Transverse colon (tissue), 4 donors: ENCODE data around the gene SLC37A1. TPM values are rescaled to one million over a fixed set of nuclear protein-coding genes. Genes with fewer than 3 reads are reported as not detected.

Experiments used
- DNase-seq: peaks from one replicate; pipeline ENCODE4 v3.0.0-alpha.2; 2019
- H3K27ac ChIP-seq, 4 donors: fragments of 200-600 bp; sonication (generic); 2 replicates each; pipeline ENCODE4 v1.5.1; 2016 to 2018; ENCODE audit warnings: inconsistent platforms in 4 of 4
- H3K27me3 ChIP-seq: fragments of 200-600 bp; sonication (generic); 2 replicates; pipeline ENCODE4 v1.5.1; 2017; ENCODE audit warnings: inconsistent platforms
- H3K36me3 ChIP-seq, 4 donors: fragments of 200-600 bp; sonication (generic); 2 replicates each; pipeline ENCODE4 v1.5.1; 2017 to 2019; ENCODE audit warnings: inconsistent platforms in 4 of 4
- H3K4me1 ChIP-seq, 4 donors: fragments of 200-600 bp; sonication (generic); 2 replicates each; pipeline ENCODE4 v1.5.1; 2017 to 2020; ENCODE audit warnings: inconsistent platforms in 4 of 4
- H3K4me3 ChIP-seq, 4 donors: fragments of 200-600 bp; sonication (generic); 1 replicate in 1 of 4; 2 replicates in 3 of 4; pipeline versions ENCODE4 v1.5.1 to v1.6.1; 2017 to 2019; ENCODE audit warnings: inconsistent platforms in 4 of 4
- H3K9me3 ChIP-seq, 2 donors: fragments of 200-600 bp; sonication (generic); 2 replicates each; pipeline ENCODE4 v1.5.1; 2017 to 2019; ENCODE audit warnings: inconsistent platforms in 2 of 2
- CTCF ChIP-seq, 5 experiments: fragments of 200-600 bp in 3 of 5; fragments of 450-650 bp in 2 of 5; sonication (generic) in 3 of 5; IDR thresholded peaks; 1 replicate in 2 of 5; 2 replicates in 3 of 5; pipeline ENCODE4 v1.5.1; 2016 to 2017; ENCODE audit warnings: antibody characterized with exemption in 5 of 5, inconsistent platforms in 3 of 5, mild to moderate bottlenecking in 2 of 5, moderate library complexity in 1 of 5
- EP300 ChIP-seq: sonication (generic); formaldehyde crosslinking; IDR thresholded peaks from one replicate; pipeline ENCODE4 v1.6.1; 2017; ENCODE audit warnings: antibody characterized with exemption, low read depth
- POLR2A ChIP-seq: fragments of 450-650 bp; IDR thresholded peaks from one replicate; pipeline ENCODE4 v1.6.1; 2016; ENCODE audit warnings: antibody characterized with exemption, mild to moderate bottlenecking, moderate library complexity
- POLR2AphosphoS5 ChIP-seq, 3 donors: sonication (generic); formaldehyde crosslinking; IDR thresholded peaks; one replicate each; pipeline ENCODE4 v1.6.1; 2016; ENCODE audit warnings: antibody characterized with exemption in 3 of 3
- WGBS, 2 donors: methylation state at CpG; one replicate each; pipeline ENCODE4 v1.1.5; 2018; ENCODE audit warnings: low coverage in 1 of 2; 5-methylcytosine and 5-hydroxymethylcytosine counted together
- in situ Hi-C, 4 donors: fragments of 200-750 bp; cut with MboI; loops; one replicate each; pipeline versions ENCODE4 v1.15.0 to v1.15.1; 2017; ENCODE audit warnings: low sequenced_read_pairs in 3 of 4, low pct_ligation_motif_present in 1 of 4, low pct_unique_long_range_greater_than_20kb in 1 of 4
- intact Hi-C: fragments of 100-400 bp; cut with DNase I; formaldehyde crosslinking; loops from one replicate; pipeline ENCODE4 v1.15.1; 2023; ENCODE audit warnings: low total_unique reads
- total RNA-seq, 4 donors: library from RNA; depleted of rRNA; stranded (reverse); fragments of >200 nt; gene quantifications; one replicate each; pipeline ENCODE4 v1.1.0, GENCODE V29; 2016

SLC37A1 gene
- total RNA-seq, 4 donors from 2014 or later, result 80.8 to 139 (median 117) TPM

GRCh38 chr21:42545317-42545716, 31.7 kb downstream of the SLC37A1 start:
- H3K4me3 ChIP-seq, result no peak overlapping the region
- peaks cover 0 to 65% (median 15%) of the 10 kb centered on the region in 4 donors for H3K36me3 ChIP-seq
- in situ Hi-C loops, result no loop called here

GRCh38 chr21:42545745-42546144, 32.1 kb downstream of the SLC37A1 start:
- intact Hi-C loops, result no loop called here
- 93% methylated on average over 8 of the region's 8 CpGs; no CpG with 5 or more reads in 1 of the 2 donors for WGBS, 2 donors
- Histone ChIP-seq H3K36me3 (peaks cover 0 to 60% (median 15%) of the 10 kb centered on the region in 4 donors), H3K27ac (no peak overlapping the region), H3K9me3 (no peaks in the 10 kb centered on the region), H3K4me1 (peaks cover 0 to 4% (median 0%) of the 10 kb centered on the region in 4 donors), H3K27me3 (no peaks in the 10 kb centered on the region), H3K4me3 (no peak overlapping the region)
- TF ChIP-seq EP300, result no peak
- TF ChIP-seq POLR2AphosphoS5 (IDR thresholded peaks at IDR 0.05), result no peak
- TF ChIP-seq POLR2A, result no peak
- TF ChIP-seq CTCF (IDR thresholded peaks at IDR 0.05), result no peak
- in situ Hi-C loops, result no loop called here
- DNase-seq, result no peak

More at GRCh38 chr21:42545317-42545716, 31.7 kb downstream of the SLC37A1 start:
- peaks cover 0 to under 1% (median 0%) of the 10 kb centered on the region in 4 donors for H3K4me1 ChIP-seq
- H3K9me3 ChIP-seq, result no peaks in the 10 kb centered on the region
- no peak for DNase-seq
- 95% methylated on average over 4 of the region's 4 CpGs; no CpG with 5 or more reads in 1 of the 2 donors for WGBS, 2 donors
- H3K27me3 ChIP-seq, result no peaks in the 10 kb centered on the region
- no peak overlapping the region for H3K27ac ChIP-seq
- TF ChIP-seq POLR2A (no peak), EP300 (no peak), CTCF (IDR thresholded peaks at IDR 0.05) (no peak), POLR2AphosphoS5 (IDR thresholded peaks at IDR 0.05) (no peak)
- intact Hi-C loops, result no loop called here

- Histone ChIP-seq H3K9me3 (no peaks in the 10 kb centered on the region), H3K36me3 (peaks cover 0 to 56% (median 15%) of the 10 kb centered on the region in 4 donors), H3K27me3 (no peaks in the 10 kb centered on the region), H3K27ac (no peak overlapping the region), H3K4me1 (peaks cover 0 to 4% (median 0%) of the 10 kb centered on the region in 4 donors), H3K4me3 (no peak overlapping the region)
- TF ChIP-seq POLR2AphosphoS5 (IDR thresholded peaks at IDR 0.05) (no peak), CTCF (IDR thresholded peaks at IDR 0.05) (no peak), EP300 (no peak), POLR2A (no peak)
- in situ Hi-C loops, result no loop called here
- intact Hi-C loops, result no loop called here
- DNase-seq, result no peak
- 83 to 92% methylated on average over 11 to 14 of the region's 14 CpGs for WGBS, 2 donors
Observed at GRCh38 chr21:42546433-42546832, 32.8 kb downstream of the SLC37A1 start.

- peaks cover 0 to 4% (median 0%) of the 10 kb centered on the region in 4 donors for H3K4me1 ChIP-seq
- H3K27ac ChIP-seq, result no peak overlapping the region
- no peaks in the 10 kb centered on the region for H3K9me3 ChIP-seq
- H3K27me3 ChIP-seq, result no peaks in the 10 kb centered on the region
- peaks cover 0 to 51% (median 14%) of the 10 kb centered on the region in 4 donors for H3K36me3 ChIP-seq
- no peak for DNase-seq
- WGBS, 2 donors, result 76 to 94% methylated on average over 7 to 27 of the region's 27 CpGs
- no peak overlapping the region for H3K4me3 ChIP-seq
- intact Hi-C loops (no loop called here), in situ Hi-C loops (no loop called here)
- TF ChIP-seq POLR2A (no peak), CTCF (IDR thresholded peaks at IDR 0.05) (no peak), EP300 (no peak), POLR2AphosphoS5 (IDR thresholded peaks at IDR 0.05) (no peak)
Observed at GRCh38 chr21:42547001-42547905, 33.6 kb downstream of the SLC37A1 start.
